HepG2 (cell line): ENCODE results near the gene CDYL. TPM values are rescaled to one million over a fixed set of nuclear protein-coding genes. Genes with fewer than 3 reads are reported as not detected.

Experiments
- ATAC-seq: fragments of 200-7000 bp; cut with Tn5 transposase; 3 replicates; pipeline ENCODE4 v1.9.1; 2020; ENCODE audit warnings: mild to moderate bottlenecking, moderate library complexity
- BruUV-seq: library from RNA; stranded (reverse); fragments of 400-500 nt; replicated peaks from 2 replicates; lab custom pipeline; 2021; lab: Mats Ljungman, UMichigan
- CTCF ChIA-PET: fragments of 300-600 bp; formaldehyde crosslinking; extraction: SDS; loops from one replicate; lab custom pipeline; 2021; ENCODE audit warnings: low total read pairs, inconsistent platforms, low intra/inter-chr PET ratio; lab: Yijun Ruan, JAX
- POLR2A ChIA-PET: fragments of 350-600 bp; sonication (Branson Sonifier 250); formaldehyde crosslinking; loops from one replicate; lab custom pipeline; 2020; ENCODE audit warnings: antibody characterized with exemption, inconsistent platforms; lab: Yijun Ruan, JAX
- DNase-seq: peaks from one replicate; pipeline ENCODE4 v3.0.0-alpha.2; 2015; ENCODE audit warnings: low spot score
- FAIRE-seq: peaks from 3 replicates; lab custom pipeline; 2011; peaks lifted over from hg19 to GRCh38; lab: Jason Lieb, UNC
- H2AFZ ChIP-seq: one replicate; pipeline ENCODE4 v1.6.1; 2011; ENCODE audit warnings: low read length, inconsistent platforms
- H3K27ac ChIP-seq: fragments of 300-600 bp; 3 replicates; pipeline ENCODE4 v1.8.0; 2011; ENCODE audit warnings: mixed run types, mild to moderate bottlenecking, mixed read lengths, low read length, inconsistent platforms; ENCODE audit not compliant: insufficient read depth; ENCODE audit errors: extremely low read length
- H3K27me3 ChIP-seq, 2 experiments: fragments of 200-600 bp in 1 of 2; 2 replicates in 1 of 2; 3 replicates in 1 of 2; pipeline versions ENCODE4 v1.6.0 to v1.8.0; 2011; ENCODE audit warnings: low read length in 2 of 2, mild to moderate bottlenecking in 2 of 2, moderate library complexity in 2 of 2, inconsistent platforms in 1 of 2; ENCODE audit not compliant: insufficient read depth in 2 of 2, control insufficient read depth in 1 of 2
- H3K36me3 ChIP-seq, 2 experiments: fragments of 200-600 bp in 1 of 2; replicated peaks in 1 of 2; 2 replicates in 1 of 2; 3 replicates in 1 of 2; pipeline versions ENCODE4 v1.5.1 to v1.8.0; 2011; ENCODE audit warnings: low read length in 2 of 2, inconsistent platforms in 1 of 2; ENCODE audit not compliant: insufficient read depth in 2 of 2, control insufficient read depth in 1 of 2
- H3K4me1 ChIP-seq: 2 replicates; pipeline ENCODE4 v1.5.1; 2012; ENCODE audit warnings: low read length, inconsistent platforms; ENCODE audit not compliant: insufficient read depth
- H3K4me2 ChIP-seq: 2 replicates; pipeline ENCODE4 v1.6.0; 2011; ENCODE audit warnings: low read depth, low read length, inconsistent platforms
- H3K4me3 ChIP-seq, 3 experiments: fragments of 200-600 bp in 1 of 3; sonication (generic), shearing (Covaris generic) in 1 of 3; replicated peaks in 1 of 3; 2 replicates each; pipeline ENCODE4 v1.5.1; 2011 to 2016; ENCODE audit warnings: low read length in 3 of 3, inconsistent platforms in 2 of 3, low read depth in 2 of 3, mild to moderate bottlenecking in 2 of 3, control low read depth in 1 of 3, mixed read lengths in 1 of 3; ENCODE audit not compliant: insufficient read depth in 1 of 3
- H3K79me2 ChIP-seq: one replicate; pipeline ENCODE4 v1.6.1; 2011; ENCODE audit warnings: low read length, inconsistent platforms; ENCODE audit not compliant: insufficient read depth
- H3K9ac ChIP-seq: 2 replicates; pipeline ENCODE4 v1.6.0; 2011; ENCODE audit warnings: mild to moderate bottlenecking, low read depth, low read length, inconsistent platforms; ENCODE audit not compliant: insufficient read depth
- H3K9me3 ChIP-seq: 2 replicates; pipeline ENCODE4 v1.5.1; 2012; ENCODE audit warnings: mild to moderate bottlenecking, low read length
- H4K20me1 ChIP-seq: 2 replicates; pipeline ENCODE4 v1.6.0; 2011; ENCODE audit warnings: inconsistent platforms, mild to moderate bottlenecking, low read length, moderate library complexity; ENCODE audit not compliant: insufficient read depth
- CAMTA2 ChIP-seq: sonication (generic); formaldehyde crosslinking; IDR thresholded peaks from 2 replicates; pipeline ENCODE4 v1.4.0; 2020; ENCODE audit warnings: mild to moderate bottlenecking, missing genetic modification reagents, borderline replicate concordance
- CTCF ChIP-seq: sonication (generic); formaldehyde crosslinking; IDR thresholded peaks from 2 replicates; pipeline ENCODE4 v1.5.0; 2020; ENCODE audit warnings: mild to moderate bottlenecking, missing genetic modification reagents, moderate library complexity
- GLI4 ChIP-seq: sonication (generic); formaldehyde crosslinking; IDR thresholded peaks from 2 replicates; pipeline ENCODE4 v1.5.1; 2020; ENCODE audit warnings: missing genetic modification reagents, mild to moderate bottlenecking, moderate library complexity, borderline replicate concordance
- HOXD1 ChIP-seq: sonication (generic); formaldehyde crosslinking; IDR thresholded peaks from 2 replicates; pipeline ENCODE4 v1.5.0; 2020; ENCODE audit warnings: missing genetic modification reagents
- KDM2A ChIP-seq: sonication (generic); formaldehyde crosslinking; IDR thresholded peaks from 2 replicates; pipeline ENCODE4 v1.4.0; 2020; ENCODE audit warnings: low read depth, missing genetic modification reagents, borderline replicate concordance
- NRL ChIP-seq: sonication (generic); formaldehyde crosslinking; IDR thresholded peaks from 2 replicates; pipeline ENCODE4 v1.5.0; 2020; ENCODE audit warnings: missing genetic modification reagents, mild to moderate bottlenecking, moderate library complexity, borderline replicate concordance
- POGK ChIP-seq: sonication (generic); formaldehyde crosslinking; conservative IDR thresholded peaks from 2 replicates; pipeline ENCODE4 v1.8.0; 2022; ENCODE audit warnings: mild to moderate bottlenecking, moderate library complexity, missing genetic modification reagents
- RAD21 ChIP-seq: fragments of 450-650 bp; formaldehyde crosslinking; IDR thresholded peaks from 2 replicates; pipeline ENCODE4 v1.5.0; 2020; ENCODE audit warnings: mild to moderate bottlenecking
- SSRP1 ChIP-seq: IDR thresholded peaks from 2 replicates; pipeline ENCODE4 v1.6.1; 2016; ENCODE audit warnings: control low read depth
- TARDBP ChIP-seq: sonication (generic); formaldehyde crosslinking; IDR thresholded peaks from 2 replicates; pipeline ENCODE4 v1.8.0; 2022; ENCODE audit warnings: mild to moderate bottlenecking, missing genetic modification reagents
- TEAD3 ChIP-seq: optimal IDR thresholded peaks from 2 replicates; pipeline ENCODE3; 2016; ENCODE audit warnings: borderline replicate concordance
- ZFP91 ChIP-seq: sonication (generic); formaldehyde crosslinking; IDR thresholded peaks from 2 replicates; pipeline ENCODE4 v1.9.0; 2022; ENCODE audit warnings: missing genetic modification reagents, mild to moderate bottlenecking, borderline replicate concordance
- ZNF350 ChIP-seq: sonication (generic); formaldehyde crosslinking; IDR thresholded peaks from 2 replicates; pipeline ENCODE4 v1.4.0; 2020; ENCODE audit warnings: mild to moderate bottlenecking, low read depth, missing genetic modification reagents, borderline replicate concordance
- ZNF567 ChIP-seq: sonication (generic); formaldehyde crosslinking; IDR thresholded peaks from 2 replicates; pipeline ENCODE4 v1.8.1; 2023; ENCODE audit warnings: mild to moderate bottlenecking, missing genetic modification reagents, borderline replicate concordance
- ZNF572 ChIP-seq: sonication (generic); formaldehyde crosslinking; IDR thresholded peaks from 2 replicates; pipeline ENCODE4 v1.5.1; 2020; ENCODE audit warnings: mild to moderate bottlenecking, missing genetic modification reagents
- ZUFSP ChIP-seq: sonication (generic); formaldehyde crosslinking; IDR thresholded peaks from 2 replicates; pipeline ENCODE4 v1.9.0; 2021; ENCODE audit warnings: missing genetic modification reagents, mild to moderate bottlenecking, borderline replicate concordance
- WGBS: methylation state at CpG from one replicate; pipeline ENCODE4 v1.1.6; 2017; ENCODE audit warnings: low lambda C conversion rate; 5-methylcytosine and 5-hydroxymethylcytosine counted together
- in situ Hi-C: cut with HindIII; loops from 2 replicates; pipeline ENCODE4 v1.10.0; 2017; ENCODE audit warnings: low pct_unique_long_range_greater_than_20kb; ENCODE audit not compliant: extremely low pct_ligation_motif_present
- intact Hi-C: fragments of 100-400 bp; cut with micrococcal nuclease; formaldehyde crosslinking; loops from one replicate; pipeline ENCODE4 v1.10.0; 2022; ENCODE audit not compliant: unreplicated experiment
- polyA plus RNA-seq, 8 experiments: library from polyadenylated mRNA; depleted of rRNA in 3 of 8; stranded (reverse) in 7 of 8; unstranded in 1 of 8; fragments of >200 nt; fragmentation: Illumina TruSeq in 4 of 8; extraction: Trizol in 4 of 8; gene quantifications; 2 replicates each; pipeline versions ENCODE4 v1.2.1 to v1.2.3, GENCODE V29; 2011 to 2016; ENCODE audit warnings: low read depth in 4 of 8, missing spikeins in 1 of 8, mixed read lengths in 1 of 8; ENCODE audit not compliant: insufficient read depth in 1 of 8
- total RNA-seq, 5 experiments: library from RNA; depleted of rRNA; stranded (reverse); fragments of >200 nt; fragmentation: Illumina TruSeq; extraction: Trizol; gene quantifications; 2 replicates each; pipeline ENCODE4 v1.2.3, GENCODE V29; 2016; ENCODE audit warnings: low read depth in 1 of 5

CDYL gene
- total and polyA plus RNA-seq, 2 of the 13 experiments (the other 11 are each of a cell fraction or from before 2014, with no cell fraction given): 22.8 to 105 TPM

- CTCF ChIA-PET: no interaction called here
- peak; percentile 24 for DNase-seq
- WGBS: 56% methylated on average over 9 of the region's 9 CpGs
- TF ChIP-seq NRL: 0 out of 2 replicates have a peak, but pooled peaks have one; percentile 42
- TF ChIP-seq TEAD3: peak; percentile 24
- no peak for TF ChIP-seq GLI4 (CRISPR knock-in tag)
- TF ChIP-seq ZUFSP (CRISPR knock-in tag): no peak
- TF ChIP-seq KDM2A: peak; percentile 32; the same call in 1 of the 2 replicates
- 0 out of 2 replicates have a peak, but pooled peaks have one; percentile 24 for TF ChIP-seq ZFP91 (CRISPR knock-in tag)
- no peak for TF ChIP-seq CAMTA2 (CRISPR knock-in tag)
- TF ChIP-seq ZNF572 (CRISPR knock-in tag): 0 out of 2 replicates have a peak, but pooled peaks have one; percentile 26
- 0 out of 2 replicates have a peak, but pooled peaks have one; percentile 14 for TF ChIP-seq RAD21 (CRISPR knock-in tag)
- 0 out of 2 replicates have a peak, but pooled peaks have one; percentile 27 for TF ChIP-seq TARDBP
- TF ChIP-seq CTCF (CRISPR knock-in tag): peak; percentile 63; the same call in 1 of the 2 replicates
- no peak for TF ChIP-seq SSRP1
- 0 out of 2 replicates have a peak, but pooled peaks have one; percentile 59 for TF ChIP-seq ZNF567 (CRISPR knock-in tag)
- TF ChIP-seq HOXD1: no peak
- no peak for TF ChIP-seq POGK (CRISPR knock-in tag)
- TF ChIP-seq ZNF350 (CRISPR knock-in tag): 0 out of 2 replicates have a peak, but pooled peaks have one; percentile 20
These were observed 181.5 kb downstream of the CDYL start for GRCh38 chr6:4957521-4958231.

More at GRCh38 chr6:4957521-4958231, 181.5 kb downstream of the CDYL start:
- no peak overlapping the region for H3K27ac ChIP-seq
- H3K79me2 ChIP-seq: no peaks in the 10 kb centered on the region
- peak; percentile 92 for ATAC-seq
- H3K27me3 ChIP-seq: peaks cover 0 to 6% of the 10 kb centered on the region in 2 experiments; a peak in 2 of 5 replicates
- H3K4me3 ChIP-seq: no peak overlapping the region
- no peaks in the 10 kb centered on the region for H4K20me1 ChIP-seq
- no TSS peak for BruUV-seq
- no peak overlapping the region for H2AFZ ChIP-seq
- H3K4me2 ChIP-seq: no peak overlapping the region
- H3K9me3 ChIP-seq: no peaks in the 10 kb centered on the region
- intact Hi-C loops: loop anchor here (5.0 kb wide), 2 partner anchors 75 to 645 kb away; no protein-coding TSS in a partner anchor
- peak; percentile 55 for FAIRE-seq
- peaks cover under 1 to 10% of the 10 kb centered on the region in 2 experiments; a peak in 3 of 5 replicates for H3K36me3 ChIP-seq
- H3K4me1 ChIP-seq: no peaks in the 10 kb centered on the region
- in situ Hi-C loops: no loop called here
- POLR2A ChIA-PET: no interaction called here
- H3K9ac ChIP-seq: no peak overlapping the region
